Inflammatory macrophage treated with lipopolysaccharide for 4 hours (primary cell): Measurements from ENCODE around the gene KTN1.
A peak's percentile ranks its signal among the peaks of the same experiment; 100 is the strongest.

Experiments
- DNase-seq: peaks from one replicate; pipeline ENCODE4 v3.0.0-alpha.2; 2020

Gene KTN1, protein sequence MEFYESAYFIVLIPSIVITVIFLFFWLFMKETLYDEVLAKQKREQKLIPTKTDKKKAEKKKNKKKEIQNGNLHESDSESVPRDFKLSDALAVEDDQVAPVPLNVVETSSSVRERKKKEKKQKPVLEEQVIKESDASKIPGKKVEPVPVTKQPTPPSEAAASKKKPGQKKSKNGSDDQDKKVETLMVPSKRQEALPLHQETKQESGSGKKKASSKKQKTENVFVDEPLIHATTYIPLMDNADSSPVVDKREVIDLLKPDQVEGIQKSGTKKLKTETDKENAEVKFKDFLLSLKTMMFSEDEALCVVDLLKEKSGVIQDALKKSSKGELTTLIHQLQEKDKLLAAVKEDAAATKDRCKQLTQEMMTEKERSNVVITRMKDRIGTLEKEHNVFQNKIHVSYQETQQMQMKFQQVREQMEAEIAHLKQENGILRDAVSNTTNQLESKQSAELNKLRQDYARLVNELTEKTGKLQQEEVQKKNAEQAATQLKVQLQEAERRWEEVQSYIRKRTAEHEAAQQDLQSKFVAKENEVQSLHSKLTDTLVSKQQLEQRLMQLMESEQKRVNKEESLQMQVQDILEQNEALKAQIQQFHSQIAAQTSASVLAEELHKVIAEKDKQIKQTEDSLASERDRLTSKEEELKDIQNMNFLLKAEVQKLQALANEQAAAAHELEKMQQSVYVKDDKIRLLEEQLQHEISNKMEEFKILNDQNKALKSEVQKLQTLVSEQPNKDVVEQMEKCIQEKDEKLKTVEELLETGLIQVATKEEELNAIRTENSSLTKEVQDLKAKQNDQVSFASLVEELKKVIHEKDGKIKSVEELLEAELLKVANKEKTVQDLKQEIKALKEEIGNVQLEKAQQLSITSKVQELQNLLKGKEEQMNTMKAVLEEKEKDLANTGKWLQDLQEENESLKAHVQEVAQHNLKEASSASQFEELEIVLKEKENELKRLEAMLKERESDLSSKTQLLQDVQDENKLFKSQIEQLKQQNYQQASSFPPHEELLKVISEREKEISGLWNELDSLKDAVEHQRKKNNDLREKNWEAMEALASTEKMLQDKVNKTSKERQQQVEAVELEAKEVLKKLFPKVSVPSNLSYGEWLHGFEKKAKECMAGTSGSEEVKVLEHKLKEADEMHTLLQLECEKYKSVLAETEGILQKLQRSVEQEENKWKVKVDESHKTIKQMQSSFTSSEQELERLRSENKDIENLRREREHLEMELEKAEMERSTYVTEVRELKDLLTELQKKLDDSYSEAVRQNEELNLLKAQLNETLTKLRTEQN (N-terminal part only)

DNA sequence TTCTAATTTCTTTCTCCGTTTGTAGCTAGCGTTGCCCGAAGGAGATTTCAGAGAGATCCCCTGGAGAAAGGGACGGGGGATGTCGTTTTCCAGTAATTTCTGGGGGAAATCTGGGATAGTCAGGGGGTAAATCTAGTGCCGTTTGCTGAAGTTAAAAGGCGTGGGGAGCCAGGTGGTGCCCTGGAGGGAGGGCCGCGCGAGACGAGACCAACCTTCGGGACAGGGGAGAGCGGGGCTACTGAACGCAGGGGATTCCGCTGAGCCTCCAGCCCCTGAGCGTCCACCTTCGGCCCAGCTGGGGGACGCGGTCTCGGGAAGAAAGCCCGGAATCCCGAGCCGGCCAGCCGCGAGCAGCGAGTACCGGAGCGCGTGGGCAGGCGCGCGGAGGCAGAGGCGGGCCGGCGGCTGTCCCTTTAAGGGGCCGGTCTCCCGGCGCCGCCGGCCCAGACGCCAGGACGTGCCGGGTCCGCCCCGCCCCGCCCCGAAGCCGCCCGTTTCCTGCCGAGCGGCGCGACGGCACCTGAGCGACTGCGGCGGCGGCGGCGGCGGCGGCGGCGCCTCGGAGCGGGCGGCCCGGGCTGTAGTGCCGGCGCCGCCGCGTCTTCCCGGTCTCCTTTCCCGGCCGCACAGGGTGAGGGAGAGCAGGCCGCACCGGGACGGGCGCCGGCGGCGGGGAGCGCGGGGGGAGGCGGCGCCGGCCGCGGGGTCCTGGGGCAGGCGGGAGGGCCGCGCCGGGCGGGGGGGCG, at the start of gene KTN1:
Gene KTN1, plus strand, starts transcription at position 484 of the 746 bp plus-strand sequence. CDS start 31,842 bp downstream, outside the sequence.
- peak; percentile 83 for DNase-seq

DNA sequence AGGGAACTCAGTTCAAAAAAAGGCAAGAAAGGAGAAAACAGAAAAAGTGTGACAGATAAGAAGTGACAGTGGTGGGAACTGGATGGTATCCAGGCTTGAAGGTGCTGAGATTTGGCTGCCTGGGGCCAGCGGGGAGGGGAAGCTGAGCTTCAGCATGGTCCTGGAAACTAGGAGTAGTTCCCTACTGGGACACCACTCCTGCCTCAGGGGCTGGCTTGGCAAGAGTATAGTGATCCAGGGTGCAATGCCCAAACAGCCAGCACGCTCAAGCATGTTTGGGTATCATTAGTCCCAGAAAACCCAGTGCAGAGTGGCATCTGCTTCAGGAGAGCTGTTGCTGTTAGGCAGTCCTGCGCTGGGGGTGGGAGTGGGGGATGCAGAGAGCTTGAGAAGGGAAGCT, 49.5 kb upstream of the KTN1 start:
- DNase-seq = no peak

DNA sequence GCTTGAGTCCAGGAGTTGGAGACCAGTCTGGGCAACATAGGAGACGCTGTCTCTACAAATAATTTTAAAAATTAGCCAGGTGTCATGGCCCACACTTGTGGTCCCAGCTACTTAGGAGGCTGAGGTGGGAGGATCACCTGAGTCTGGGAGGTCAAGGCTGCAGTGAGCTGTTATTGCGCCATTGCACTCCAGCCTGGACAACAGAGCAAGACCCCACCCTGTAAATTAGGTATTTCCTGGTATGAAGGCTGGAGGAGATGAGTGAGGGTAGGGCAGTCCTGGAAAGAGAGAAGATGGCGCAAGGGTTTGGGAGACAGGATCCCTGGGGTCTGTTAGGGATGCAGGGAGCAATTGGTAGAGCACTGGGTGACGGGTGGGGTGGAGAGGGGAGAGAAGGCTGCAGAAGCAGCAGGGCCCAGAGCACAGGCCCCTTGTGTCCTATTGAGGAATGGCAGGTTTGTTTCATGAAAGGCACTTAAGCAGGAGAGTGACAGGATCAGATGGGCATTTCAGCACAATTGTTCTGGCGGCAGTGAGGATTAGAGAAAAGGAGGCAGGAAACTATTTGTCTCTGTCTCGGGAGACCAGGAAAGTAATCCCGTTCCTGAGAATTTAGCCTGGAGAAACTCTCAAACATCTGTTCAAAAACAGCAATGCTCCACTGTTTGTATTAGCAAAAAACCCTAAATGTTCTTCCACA, 47.2 kb upstream of the KTN1 start:
- no peak for DNase-seq

DNA sequence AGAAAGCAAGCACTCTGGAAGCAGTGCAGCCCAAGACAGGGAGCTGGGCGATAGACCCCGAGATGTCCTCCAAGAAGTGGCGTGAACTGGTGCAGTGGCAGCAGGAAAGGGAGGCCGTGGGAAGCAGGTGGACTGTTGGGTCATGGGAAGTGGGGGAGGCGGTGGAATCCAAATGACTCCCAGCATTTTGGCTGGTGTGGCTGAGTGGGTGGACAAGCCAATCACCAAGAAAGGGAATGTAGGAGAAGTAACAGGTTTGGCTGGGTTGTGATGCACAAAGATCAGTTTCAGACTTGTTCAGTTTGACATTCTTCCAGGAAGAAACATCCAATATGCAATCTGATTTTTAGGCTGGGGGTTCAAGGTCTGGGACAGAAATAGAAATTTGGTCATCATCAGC, 46.0 kb upstream of the KTN1 start:
- no peak for DNase-seq

DNA sequence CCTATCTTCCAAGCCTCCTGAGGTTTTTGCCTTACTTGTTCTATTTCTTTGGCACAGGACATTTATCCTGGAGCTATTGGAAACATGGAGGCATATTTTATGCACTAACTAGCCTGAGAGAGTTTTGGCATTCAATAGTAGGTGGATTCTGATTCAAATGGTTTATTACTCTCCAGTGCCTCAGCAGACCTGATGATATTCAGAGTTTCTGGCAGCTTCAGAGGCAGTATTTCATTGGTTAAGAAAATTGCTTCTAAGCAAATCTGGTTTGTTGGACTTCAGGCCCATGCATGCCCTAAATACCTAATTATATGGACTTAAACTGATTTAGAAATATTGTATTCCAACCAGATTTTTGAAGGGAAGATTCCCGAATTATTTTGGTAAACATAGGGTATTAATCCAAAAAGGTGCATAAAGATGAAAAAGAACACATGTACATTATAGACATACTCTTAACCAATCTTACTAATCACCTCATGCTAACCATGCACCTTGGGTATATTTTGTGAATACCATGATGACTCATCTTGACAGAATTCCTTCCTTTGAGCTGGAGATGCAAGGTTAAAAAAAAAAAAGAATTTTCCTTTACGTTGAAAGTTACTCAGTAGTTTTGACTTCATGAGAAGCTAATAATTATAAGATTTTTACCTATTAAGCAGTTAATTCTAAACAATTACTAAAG, 44.3 kb upstream of the KTN1 start:
- no peak for DNase-seq

DNA sequence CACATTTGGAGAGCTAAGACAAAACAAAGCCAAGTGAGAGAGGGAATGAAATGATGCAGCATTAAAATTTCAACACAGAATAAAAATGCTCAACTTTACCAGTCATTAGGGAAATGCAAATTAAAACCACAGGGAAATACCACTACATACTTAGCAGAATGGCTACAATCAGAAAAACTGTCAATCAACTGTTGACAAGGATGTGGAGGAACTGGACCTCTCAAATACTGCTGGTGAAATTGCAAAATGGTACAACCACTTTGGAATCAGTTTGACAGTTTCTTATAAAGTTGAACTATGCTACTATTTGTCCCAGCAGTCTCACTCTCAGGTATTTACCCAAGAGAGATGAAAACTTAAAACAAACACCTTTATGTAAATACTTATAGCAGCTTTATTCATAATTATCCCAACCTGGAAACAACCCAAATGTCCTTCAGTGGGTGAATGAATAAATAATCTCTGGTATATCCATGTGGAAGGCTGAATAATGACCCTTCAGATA, 43.8 kb upstream of the KTN1 start:
- no peak for DNase-seq

DNA sequence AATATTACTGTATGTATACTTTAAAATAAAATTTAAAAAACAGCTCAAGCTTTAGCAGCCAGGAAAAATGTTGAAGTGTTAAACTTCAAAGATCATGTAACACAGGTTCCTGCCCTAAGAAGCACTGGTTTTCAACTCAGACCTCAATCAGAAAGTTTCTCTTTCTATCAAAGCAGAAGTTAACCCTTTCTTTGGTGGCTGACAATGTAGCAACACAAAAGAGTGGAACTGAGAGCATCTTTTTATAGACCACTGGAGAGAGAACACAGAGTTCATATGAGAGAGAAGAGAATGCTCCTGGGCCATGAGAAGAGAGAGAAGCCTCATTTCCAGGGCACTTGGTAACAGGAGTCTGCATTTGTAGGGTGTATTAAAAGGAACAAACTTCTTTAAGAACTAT, 42.2 kb upstream of the KTN1 start:
- no peak for DNase-seq

DNA sequence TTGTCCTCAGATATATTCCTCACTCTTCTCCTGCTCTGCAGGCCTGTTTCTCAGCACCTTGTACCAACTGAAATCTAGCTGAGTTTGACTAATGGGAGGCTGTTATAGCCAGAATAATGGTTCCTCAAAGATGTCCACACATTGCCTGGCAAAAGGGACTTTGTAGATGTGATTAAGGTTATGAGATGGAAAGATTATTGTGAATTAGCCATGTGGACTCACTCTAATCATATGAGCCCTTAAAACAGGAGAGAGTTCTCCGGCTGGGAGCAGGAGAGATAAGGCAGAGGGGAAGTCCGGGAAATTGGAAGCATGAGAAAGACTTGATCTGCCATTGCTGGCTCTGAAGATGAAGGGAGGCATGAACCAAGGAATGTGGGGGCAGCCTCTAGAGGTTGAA, 40.0 kb upstream of the KTN1 start:
- DNase-seq = no peak

DNA sequence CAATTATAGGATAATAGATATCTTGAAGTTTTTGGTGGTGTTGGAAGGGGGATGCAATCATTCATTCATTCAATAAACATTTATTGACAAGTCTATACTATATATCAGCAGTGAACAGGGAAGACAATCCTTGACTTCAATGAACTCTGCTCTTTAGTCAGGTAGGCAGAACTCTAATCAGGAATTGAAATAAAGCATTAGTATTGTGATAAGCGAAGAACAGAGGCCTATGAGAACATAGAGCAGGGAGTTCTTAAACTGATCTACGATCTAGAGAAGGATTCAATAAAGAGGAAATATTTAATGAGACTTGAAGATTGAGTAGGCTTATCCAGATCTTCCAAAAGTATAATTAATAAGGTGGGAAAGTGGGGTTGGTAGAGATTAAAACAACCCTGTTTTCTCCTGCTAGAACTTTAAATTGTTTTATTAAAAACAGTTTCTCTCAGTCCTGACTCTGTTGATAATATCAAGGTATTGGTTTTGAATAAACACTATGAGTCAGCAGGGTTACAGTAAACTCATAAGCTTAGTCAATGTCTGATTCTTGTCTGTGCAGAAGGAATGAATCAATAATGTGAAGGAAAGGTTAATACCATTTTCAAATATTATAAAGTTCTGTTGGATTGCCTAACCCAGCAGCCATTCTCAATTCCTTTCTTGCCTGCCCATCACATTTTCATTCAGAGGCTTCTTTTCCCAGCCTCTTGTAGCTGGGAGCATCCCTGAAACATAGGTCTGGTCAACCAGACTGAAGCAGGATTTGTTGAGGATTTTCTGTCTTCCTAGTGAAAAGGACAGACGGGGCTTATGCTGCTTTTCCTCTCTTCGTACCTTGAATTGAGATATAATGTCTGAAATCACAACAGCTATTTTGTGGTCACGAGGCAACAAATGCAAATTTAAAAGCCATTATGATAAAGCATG, 38.9 kb upstream of the KTN1 start:
- DNase-seq = no peak

DNA sequence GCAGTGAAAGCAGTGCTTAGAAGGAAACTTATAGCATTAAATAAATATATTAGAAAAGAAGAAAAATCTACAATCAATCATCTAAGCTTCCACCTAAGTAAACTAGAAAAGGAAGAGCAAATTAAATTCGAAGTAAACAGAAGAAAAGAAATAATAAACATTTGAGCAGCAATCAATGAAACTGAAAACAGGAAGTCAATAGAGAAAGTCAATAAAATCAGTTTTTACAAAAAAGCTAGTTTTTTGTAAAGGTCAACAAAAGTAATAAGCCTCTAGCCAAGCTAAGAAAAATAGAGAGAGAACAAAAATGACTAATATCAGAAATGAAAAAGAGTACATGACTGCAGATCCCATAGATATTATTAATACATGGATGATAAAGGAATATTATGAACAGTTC, 34.2 kb upstream of the KTN1 start:
- DNase-seq = no peak

DNA sequence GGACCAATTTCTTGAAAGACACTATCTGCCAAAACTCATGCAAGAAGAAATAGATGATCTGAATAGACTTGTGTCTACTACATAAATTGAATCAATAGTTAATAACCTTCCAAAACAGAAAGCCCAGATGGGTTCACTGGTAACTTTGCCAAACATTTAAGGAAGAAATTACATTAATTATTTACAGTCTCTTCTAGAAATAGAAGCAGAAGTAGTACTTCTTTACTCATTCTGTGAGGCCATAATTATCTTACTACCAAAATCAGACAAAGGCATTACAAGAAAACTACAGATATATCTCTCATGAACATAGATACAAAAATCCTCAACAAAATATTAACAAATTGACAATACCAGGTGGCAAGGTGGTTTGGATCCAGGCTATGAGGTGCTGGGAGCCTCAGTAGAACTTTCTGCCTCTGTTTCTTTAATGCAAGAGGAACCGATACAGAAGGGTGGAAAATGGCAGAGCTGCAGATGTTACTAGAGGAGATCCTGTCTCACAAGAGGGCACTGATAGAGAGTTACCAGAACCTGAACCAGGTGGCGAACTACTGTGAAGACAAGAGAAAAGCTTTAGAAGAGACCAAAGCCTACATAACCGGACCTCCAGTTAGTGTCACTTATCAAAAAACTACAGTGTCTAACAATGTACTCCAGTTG, 33.7 kb upstream of the KTN1 start:
- DNase-seq = no peak

DNA sequence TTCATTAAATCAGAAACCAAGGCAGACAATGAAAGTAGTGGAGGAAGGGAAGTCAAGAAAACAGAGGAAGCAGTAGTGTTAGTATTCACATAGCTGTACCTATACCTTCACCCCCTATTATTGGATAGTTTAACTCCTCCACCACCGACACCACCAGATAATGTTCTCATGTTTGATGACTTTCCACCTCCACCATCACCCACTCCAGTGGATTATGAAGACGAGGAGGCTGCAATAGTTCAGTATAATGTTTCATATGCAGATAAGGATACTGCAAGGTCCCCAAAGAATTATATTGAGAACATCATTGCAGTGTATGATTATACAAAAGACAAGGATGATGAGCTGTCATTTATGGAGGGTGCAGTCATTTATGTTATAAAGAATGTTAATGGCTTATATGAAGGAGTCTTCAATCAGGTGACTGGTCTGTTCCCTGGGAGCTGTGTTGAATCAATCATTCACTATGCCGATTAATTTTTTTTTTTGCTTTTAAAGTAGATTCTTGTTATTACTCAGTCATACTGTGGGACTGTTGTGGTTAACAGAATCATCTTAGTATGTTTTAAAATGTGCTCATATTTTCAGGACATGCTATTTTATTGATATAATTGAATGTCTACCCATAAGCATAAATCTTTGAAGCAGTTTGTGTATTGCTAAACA, 32.2 kb upstream of the KTN1 start:
- DNase-seq = no peak

DNA sequence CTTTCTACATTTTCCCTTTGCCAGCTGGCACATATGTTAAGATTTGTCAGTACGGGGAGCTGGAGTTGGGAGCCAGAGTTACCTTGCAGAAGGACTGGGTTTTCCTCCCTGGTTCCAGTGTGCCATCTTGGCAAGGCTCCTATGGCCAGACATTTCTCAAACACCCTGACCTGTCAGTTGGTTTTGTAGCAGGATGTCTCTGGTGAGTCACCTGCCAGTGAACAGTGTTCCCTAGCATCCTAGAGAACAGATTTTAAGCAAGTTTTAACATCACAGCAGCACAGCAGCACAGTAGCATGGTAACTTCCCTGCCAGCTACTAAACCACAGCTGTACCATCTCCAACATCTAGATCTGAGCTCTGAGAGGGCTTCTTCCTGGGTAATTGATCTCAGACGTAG, 26.2 kb upstream of the KTN1 start:
- DNase-seq = no peak

DNA sequence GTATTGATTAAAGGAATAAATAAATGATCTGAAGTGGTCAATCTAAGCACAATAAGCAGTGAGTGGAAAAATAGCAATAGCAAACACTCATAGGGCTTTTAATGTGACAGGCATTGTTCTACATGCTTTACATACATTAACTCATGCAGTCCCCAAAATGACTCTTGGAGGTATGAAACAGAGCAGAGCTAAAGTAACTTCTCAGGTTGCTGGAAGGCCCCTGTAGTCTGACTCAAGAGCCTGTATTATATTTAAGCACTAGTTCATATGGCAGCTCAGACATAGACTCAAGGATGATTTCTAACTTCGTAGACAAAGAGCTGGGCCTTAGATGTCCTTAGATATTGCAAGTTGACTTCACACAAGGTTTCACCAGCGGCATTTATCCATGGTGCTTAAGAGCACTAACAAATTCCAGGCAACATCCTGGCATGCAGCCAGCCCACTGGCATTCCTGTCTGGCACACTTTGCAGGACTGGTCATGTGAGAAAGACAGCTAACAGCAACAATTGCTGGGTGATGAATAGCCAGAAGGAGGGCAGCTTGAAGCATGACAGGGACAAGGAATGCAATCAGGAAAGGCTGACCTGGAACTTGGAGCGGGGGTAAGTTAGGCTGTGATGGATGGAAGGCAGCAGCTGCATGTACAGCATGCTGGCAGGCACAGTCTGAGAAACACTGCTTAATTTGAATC, 22.9 kb upstream of the KTN1 start:
- no peak for DNase-seq

DNA sequence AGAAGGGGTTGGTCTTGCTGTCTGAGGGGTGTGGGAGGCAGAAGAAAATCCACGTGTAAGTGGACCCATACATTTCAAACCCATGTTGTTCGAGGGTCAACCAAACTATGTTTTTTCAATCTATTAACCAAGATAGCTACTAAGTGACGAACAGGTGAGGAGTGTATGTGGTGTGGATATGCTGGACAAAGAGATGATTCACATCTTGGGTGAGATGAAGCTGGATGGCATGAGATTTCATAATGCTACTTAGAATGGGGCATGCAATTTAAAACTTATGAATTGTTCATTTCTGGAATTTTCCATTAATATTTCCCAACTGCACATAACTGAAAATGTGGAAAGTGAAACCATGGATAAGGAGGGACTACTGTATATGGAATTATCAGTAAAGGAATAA, 17.9 kb upstream of the KTN1 start:
- no peak for DNase-seq

DNA sequence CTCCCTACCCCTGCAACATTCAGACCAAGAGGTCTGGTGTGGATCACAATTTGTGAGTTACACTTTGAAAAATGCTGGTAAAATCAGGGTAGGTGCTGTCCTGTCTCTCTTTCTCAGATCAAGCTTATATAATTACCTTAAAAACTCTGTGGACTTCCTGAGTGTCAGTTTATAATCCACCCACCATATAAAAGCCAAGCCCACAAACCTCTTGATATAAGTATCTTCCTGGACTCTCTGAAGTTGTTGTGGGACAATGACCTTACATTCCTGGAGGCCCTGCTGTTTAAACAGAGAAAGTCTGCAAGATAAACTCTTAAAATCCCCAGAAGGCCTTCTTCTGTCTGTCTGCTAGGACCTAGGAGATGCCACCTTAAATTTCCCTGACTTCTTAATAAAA, 11.4 kb upstream of the KTN1 start:
- DNase-seq = no peak

DNA sequence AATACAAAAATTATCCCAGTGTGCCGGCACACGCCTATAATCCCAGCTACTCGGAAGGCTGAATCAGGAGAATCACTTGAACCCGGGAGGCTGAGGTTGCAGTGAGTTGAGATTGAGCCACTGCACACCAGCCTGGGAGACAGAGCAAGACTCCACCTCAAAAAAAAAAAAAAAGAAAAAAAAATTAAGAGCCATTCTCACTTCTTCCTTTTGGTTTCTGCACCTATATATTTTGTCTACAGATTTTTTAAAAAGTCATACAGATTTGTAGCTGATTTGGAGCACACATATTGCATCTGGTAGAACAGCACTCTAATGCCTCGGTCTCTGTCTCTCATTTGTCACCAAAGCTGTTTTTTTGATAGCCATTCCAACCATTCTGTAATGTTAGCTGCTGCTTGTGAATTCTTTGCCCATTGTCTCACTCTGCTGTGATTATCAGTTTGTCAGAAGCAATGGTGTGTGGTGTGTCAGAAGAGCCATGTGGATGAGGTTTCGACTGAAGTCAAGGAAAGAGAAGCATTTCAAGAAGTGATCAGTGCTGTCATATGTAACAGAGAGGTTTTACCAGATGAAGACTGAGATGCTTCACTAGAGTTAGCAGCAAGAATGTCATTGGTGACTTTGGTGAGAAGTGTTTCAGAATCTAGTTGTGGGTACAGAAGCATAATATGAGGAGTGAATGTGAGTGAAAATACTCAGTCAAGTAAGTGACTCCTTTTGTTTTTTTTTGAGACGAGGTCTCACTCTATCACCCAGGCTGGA, 8.7 kb upstream of the KTN1 start:
- DNase-seq = no peak
